ENCODE measurements around the gene ADAMTS15.

Gene ADAMTS15

DNA sequence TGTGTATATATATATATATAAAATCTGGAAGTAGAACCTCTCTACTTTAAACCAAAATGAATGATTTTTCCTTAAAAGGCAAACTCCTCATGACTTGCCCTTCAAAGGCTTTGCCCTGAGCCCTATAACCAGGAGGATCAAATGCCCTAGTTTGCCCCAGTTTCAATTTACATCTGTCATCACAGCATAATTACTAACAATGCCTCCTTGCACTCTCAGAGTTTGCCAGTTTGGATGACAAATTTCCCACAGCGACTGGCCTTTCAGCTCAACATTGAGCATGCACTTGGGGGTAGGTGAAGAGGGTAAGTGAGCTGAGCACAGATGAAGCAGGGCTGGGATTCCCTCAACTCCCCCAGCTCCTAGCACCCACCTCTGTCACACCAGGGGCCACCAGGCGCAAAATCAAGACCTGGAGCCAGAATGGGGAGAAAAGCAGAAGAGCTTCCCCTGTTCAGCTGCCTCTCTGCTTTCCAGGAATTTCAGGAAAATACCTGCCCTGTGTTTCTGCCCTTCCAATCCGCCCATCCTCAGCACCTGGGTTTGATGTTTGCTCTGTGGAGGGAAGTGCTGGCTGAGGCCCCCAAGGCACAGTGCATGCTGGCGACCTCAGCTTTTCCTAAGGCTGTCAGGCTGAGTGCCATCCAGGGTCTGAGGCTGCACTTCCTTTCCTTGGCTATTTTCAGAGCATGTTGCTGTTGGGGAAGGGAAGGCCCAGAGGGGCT, 67.5 kb downstream of the ADAMTS15 start:
- peak; percentile 17 for DNase-seq (ENCODE audit: low read depth)
- H3K4me3 ChIP-seq (ENCODE audit: control insufficient read depth, low read depth, low read length), result no peak overlapping the region
- TF ChIP-seq, protein P1, sequence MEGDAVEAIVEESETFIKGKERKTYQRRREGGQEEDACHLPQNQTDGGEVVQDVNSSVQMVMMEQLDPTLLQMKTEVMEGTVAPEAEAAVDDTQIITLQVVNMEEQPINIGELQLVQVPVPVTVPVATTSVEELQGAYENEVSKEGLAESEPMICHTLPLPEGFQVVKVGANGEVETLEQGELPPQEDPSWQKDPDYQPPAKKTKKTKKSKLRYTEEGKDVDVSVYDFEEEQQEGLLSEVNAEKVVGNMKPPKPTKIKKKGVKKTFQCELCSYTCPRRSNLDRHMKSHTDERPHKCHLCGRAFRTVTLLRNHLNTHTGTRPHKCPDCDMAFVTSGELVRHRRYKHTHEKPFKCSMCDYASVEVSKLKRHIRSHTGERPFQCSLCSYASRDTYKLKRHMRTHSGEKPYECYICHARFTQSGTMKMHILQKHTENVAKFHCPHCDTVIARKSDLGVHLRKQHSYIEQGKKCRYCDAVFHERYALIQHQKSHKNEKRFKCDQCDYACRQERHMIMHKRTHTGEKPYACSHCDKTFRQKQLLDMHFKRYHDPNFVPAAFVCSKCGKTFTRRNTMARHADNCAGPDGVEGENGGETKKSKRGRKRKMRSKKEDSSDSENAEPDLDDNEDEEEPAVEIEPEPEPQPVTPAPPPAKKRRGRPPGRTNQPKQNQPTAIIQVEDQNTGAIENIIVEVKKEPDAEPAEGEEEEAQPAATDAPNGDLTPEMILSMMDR (conservative IDR thresholded peaks at IDR 0.05; ENCODE audit: control insufficient read depth, insufficient read depth, low read depth, low read length), result no peak

DNA sequence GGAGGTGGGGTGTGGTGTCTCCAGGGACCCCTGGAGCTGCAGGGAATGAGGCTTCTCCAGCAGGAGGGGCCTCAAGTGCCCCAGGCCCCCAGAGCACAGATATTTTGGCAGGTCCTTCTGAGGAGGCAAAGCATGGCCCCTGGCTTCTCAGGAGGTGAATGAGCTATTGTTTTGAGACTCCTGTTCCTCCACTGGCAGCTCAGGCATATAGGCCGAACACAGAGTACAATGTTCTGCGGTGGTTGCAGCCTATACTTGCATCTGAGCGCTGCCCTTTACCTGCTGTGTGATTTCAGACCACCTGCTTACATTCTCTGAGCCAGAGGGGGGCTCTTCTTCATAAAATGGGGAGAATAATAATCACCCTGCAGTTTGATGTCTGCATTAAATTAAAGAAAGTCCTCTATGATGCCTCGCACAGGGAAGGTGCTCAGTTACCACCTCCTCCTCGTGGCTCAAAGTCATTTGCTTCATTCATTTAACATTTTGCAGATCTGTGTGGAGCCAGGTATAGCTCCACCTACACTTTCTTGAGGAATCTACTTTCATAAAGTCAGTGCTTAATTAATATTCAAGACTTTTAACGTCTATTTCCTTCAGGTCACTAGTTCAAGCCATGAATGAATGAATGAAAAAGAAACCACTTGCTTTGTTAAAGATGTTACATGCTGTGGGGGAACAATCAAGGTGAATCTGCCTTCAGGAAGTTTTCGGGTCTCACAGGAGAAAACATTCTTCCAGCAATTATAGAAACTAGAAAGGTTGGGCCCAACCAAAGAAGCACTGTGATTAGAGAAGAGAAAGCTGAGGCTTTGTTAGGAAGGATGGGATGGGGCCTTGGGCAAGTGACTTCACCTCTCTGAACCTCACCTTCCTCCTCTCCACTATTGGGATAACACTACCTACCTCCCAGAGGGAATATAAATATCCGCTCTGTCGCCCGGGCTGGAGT, 68.4 kb downstream of the ADAMTS15 start:
- TF ChIP-seq, protein P1 (conservative IDR thresholded peaks at IDR 0.05; ENCODE audit: control insufficient read depth, insufficient read depth, low read depth, low read length), result no peak
- DNase-seq (ENCODE audit: low read depth), result no peak
- no peak overlapping the region for H3K4me3 ChIP-seq (ENCODE audit: control insufficient read depth, low read depth, low read length)

DNA sequence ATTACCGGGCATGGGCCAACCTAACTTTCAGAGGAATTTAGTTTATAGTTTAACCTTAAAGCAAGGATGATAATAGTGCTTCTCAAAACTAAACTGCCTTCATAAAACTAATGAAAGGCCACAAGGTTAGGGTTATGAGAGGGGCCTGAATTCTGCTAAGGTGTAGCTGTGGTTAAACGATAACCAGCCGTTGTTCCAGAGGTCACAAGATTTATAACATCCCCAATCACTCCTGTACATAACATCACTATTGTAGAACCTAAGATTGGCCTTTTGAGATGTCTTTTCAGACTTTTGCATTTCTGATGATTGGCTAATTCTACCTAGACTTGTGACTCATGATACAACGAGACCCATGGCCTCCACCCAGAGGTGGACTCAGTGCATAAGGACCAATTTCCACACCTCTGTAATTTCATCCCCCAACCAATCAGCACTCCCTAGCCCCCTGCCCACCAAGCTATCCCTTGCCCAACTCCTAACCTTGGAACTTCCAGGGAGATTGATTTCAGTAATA, 69.8 kb downstream of the ADAMTS15 start:
- H3K4me3 ChIP-seq (ENCODE audit: control insufficient read depth, low read depth, low read length), result no peak overlapping the region
- TF ChIP-seq, protein P1 (conservative IDR thresholded peaks at IDR 0.05; ENCODE audit: control insufficient read depth, insufficient read depth, low read depth, low read length), result no peak
- DNase-seq (ENCODE audit: low read depth), result no peak

DNA sequence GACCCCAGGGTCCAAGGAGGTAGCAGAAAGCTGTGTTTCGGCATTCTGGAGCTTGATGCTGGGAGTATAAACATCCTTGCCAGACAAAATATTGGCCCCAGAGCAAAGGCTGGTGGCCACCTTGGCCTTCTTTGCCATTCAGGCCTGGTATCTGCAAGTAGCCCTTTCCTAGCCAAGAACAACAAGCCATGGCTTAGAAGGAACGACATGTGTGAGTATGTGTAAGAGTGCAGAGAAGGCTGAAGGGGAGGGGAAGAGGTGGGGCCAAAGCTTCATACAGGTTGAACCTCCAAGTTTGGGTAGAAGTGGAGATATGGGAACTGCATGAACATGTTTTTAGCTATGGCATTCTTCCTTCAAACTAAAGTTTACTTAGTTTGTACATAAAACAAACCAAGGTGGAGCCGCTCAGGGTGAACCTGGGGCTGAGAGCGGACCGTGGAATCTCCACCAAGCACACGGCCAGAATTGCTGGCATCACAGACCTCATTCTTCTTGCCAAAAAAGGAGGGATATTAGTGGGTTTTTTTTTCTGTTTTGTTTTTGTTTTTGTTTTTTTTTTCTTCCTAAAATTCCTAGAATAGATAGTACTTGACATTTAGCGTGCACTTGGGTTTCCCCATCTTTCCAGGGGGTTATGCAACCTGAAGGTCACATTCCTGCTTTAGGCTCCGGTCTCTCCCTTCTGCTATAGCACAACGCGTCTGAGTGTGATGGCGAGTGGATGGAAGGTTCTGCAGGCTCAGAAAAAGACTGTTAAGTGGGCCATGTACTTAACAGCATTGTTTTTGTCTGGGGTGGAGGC, 70.9 kb downstream of the ADAMTS15 start:
- no peak overlapping the region for H3K4me3 ChIP-seq (ENCODE audit: control insufficient read depth, low read depth, low read length)
- TF ChIP-seq, protein P1 (conservative IDR thresholded peaks at IDR 0.05; ENCODE audit: control insufficient read depth, insufficient read depth, low read depth, low read length), result no peak
- no peak for DNase-seq (ENCODE audit: low read depth)

DNA sequence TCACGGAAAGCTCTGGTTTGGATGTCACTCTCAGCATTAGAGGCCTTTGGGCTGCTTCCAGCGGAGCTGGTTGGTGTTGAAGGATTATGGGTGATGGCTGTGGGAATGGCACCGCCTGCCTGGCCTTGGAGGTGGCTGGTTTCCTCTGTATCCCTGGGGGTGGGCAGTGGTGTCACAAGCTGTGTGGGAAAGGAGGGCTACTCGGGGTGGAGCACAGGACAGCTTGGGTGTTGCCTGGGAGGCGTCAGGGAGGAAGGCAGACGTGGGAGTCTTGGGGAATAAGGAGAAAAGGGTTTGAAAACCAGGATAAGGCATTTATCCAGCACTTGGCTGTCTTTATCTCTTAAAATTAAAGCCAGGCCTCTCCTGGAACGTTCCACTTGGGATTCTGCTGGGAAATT, 71.8 kb downstream of the ADAMTS15 start:
- no peak overlapping the region for H3K4me3 ChIP-seq (ENCODE audit: control insufficient read depth, low read depth, low read length)
- TF ChIP-seq, protein P1 (conservative IDR thresholded peaks at IDR 0.05; ENCODE audit: control insufficient read depth, insufficient read depth, low read depth, low read length), result no peak
- DNase-seq (ENCODE audit: low read depth), result peak; percentile 13

Data from fibroblast of mammary gland (primary cell).